ENCODE measurements around the gene MAB21L2.
A peak's percentile ranks its signal among the peaks of the same experiment; 100 is the strongest.
"Not testable (repeated sequence)": the region's sequence is repeated elsewhere in the genome, so short reads cannot be mapped to it uniquely, and the experiment has no call there.

The MAB21L2 gene

DNA sequence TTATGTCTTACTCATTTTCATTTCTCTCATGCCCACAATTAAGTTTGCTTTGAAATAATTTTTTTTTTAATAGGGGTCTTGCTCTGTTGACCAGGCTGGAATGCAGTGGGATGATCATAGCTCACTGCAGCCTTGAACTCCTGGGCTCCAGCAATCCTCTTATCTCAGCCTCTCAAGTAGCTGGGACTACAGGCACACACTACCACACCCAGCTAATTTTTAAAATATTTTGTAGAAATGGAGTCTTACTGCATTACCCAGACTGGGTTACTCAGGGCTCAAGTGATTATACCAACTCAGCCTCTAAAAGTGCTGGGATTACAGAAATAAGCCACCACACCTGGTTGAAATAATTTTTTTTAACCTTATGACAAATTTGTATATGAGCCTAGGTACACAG, 19.2 kb upstream of the MAB21L2 start:
- Histone ChIP-seq H3K36me3 (ENCODE audit: control insufficient read depth in 1 of 2, insufficient read depth in 2 of 2, low read length in 2 of 2) (no peaks in the 10 kb centered on the region), H3K4me1 (ENCODE audit: control insufficient read depth in 1 of 2, insufficient read depth in 2 of 2, low read length in 2 of 2) (no peaks in the 10 kb centered on the region), H4K91ac (ENCODE audit: low read depth, low read length) (no peak overlapping the region), H3K18ac (ENCODE audit: low read length) (no peak overlapping the region), H3K79me1 (ENCODE audit: low read length) (no peaks in the 10 kb centered on the region), H2BK12ac (ENCODE audit: low read length) (no peak overlapping the region), H3K23ac (ENCODE audit: low read length) (no peak overlapping the region), H3K9me3 (ENCODE audit: insufficient read depth, low read depth, low read length) (no peaks in the 10 kb centered on the region), H3K14ac (ENCODE audit: low read length) (no peak overlapping the region), H2AFZ (ENCODE audit: insufficient read depth, low read length, poor library complexity) (no peak overlapping the region), H3K27me3 (ENCODE audit: insufficient read depth, low read length) (no peaks in the 10 kb centered on the region), H4K8ac (ENCODE audit: low read depth, low read length) (no peak overlapping the region), H4K12ac (ENCODE audit: low read depth, low read length) (no peak overlapping the region), H3K9ac (ENCODE audit: low read length) (no peak overlapping the region), H3K79me2 (ENCODE audit: control insufficient read depth, insufficient read depth, low read length, poor library complexity) (no peaks in the 10 kb centered on the region), H3K27ac (ENCODE audit: low read depth, low read length) (no peak overlapping the region), H3K4me2 (ENCODE audit: low read length) (no peak overlapping the region), H3K4me3 (ENCODE audit: low read depth, low read length) (no peak overlapping the region), H2AK5ac (ENCODE audit: low read length) (no peak overlapping the region), H3K4ac (ENCODE audit: low read depth, low read length) (no peak overlapping the region), H2BK5ac (ENCODE audit: low read depth, low read length, poor library complexity) (no peak overlapping the region), H2BK120ac (ENCODE audit: insufficient read depth, low read length, poor library complexity) (no peak overlapping the region)
- peak; percentile 1 to 58 for DNase-seq

DNA sequence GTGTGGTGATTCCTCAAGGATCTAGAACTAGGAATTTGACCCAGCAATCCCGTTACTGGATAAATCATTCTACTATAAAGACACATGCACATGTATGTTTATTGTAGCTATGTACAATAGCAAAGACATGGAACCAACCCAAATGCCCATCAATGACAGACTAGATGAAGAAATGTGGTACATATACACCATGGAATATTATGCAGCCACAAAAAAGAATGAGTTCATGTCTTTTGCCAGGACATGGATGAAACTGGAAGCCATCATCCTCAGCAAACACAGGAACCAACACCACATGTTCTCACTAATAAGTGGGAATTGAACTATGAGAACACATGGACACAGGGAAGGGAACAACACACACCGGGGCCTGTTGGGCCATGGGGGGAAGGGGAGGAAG, 17.0 kb upstream of the MAB21L2 start:
- not testable (repeated sequence) for H3K27me3 ChIP-seq (ENCODE audit: insufficient read depth, low read length); H3K23ac ChIP-seq (ENCODE audit: low read length); H2BK120ac ChIP-seq (ENCODE audit: insufficient read depth, low read length, poor library complexity); H3K36me3 ChIP-seq (ENCODE audit: control insufficient read depth in 1 of 2, insufficient read depth in 2 of 2, low read length in 2 of 2); H2BK12ac ChIP-seq (ENCODE audit: low read length); H3K4me3 ChIP-seq (ENCODE audit: low read depth, low read length); H3K9me3 ChIP-seq (ENCODE audit: insufficient read depth, low read depth, low read length); H3K27ac ChIP-seq (ENCODE audit: low read depth, low read length); H3K4me1 ChIP-seq (ENCODE audit: control insufficient read depth in 1 of 2, insufficient read depth in 2 of 2, low read length in 2 of 2); H4K91ac ChIP-seq (ENCODE audit: low read depth, low read length); H3K4ac ChIP-seq (ENCODE audit: low read depth, low read length); H3K9ac ChIP-seq (ENCODE audit: low read length); H3K14ac ChIP-seq (ENCODE audit: low read length); H3K79me1 ChIP-seq (ENCODE audit: low read length); H2BK5ac ChIP-seq (ENCODE audit: low read depth, low read length, poor library complexity); H2AK5ac ChIP-seq (ENCODE audit: low read length); DNase-seq; H4K12ac ChIP-seq (ENCODE audit: low read depth, low read length); H3K79me2 ChIP-seq (ENCODE audit: control insufficient read depth, insufficient read depth, low read length, poor library complexity); H2AFZ ChIP-seq (ENCODE audit: insufficient read depth, low read length, poor library complexity); H3K4me2 ChIP-seq (ENCODE audit: low read length); H4K8ac ChIP-seq (ENCODE audit: low read depth, low read length); H3K18ac ChIP-seq (ENCODE audit: low read length)
- WGBS (ENCODE audit: extremely low coverage, insufficient coverage, insufficient read length): no CpG with 5 or more reads among the region's 2 CpGs

DNA sequence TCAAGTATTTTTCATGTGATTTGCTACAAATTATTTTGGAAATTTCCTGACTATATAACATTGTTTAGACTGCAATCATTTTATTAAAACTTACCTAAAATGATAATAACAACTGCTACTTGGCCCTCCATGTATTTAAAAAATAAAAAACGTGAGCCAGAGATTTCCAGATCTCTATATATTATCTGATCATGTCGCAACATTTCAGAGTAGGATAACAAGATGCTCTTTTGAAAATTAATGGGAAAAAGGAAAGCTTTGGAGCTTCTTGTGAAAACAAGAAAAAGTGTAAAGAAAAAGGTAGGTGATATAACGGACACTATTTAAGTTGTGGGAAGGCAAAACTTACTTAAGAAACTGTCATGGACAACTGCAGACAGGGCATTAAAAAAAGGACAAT, 14.9 kb upstream of the MAB21L2 start:
- no peak for DNase-seq
- H4K91ac ChIP-seq (ENCODE audit: low read depth, low read length): no peak overlapping the region
- H3K4me3 ChIP-seq (ENCODE audit: low read depth, low read length): no peak overlapping the region
- H3K9me3 ChIP-seq (ENCODE audit: insufficient read depth, low read depth, low read length): no peaks in the 10 kb centered on the region
- no peak overlapping the region for H2BK12ac ChIP-seq (ENCODE audit: low read length)
- WGBS (ENCODE audit: extremely low coverage, insufficient coverage, insufficient read length): no CpG with 5 or more reads among the region's 3 CpGs
- H4K12ac ChIP-seq (ENCODE audit: low read depth, low read length): no peak overlapping the region
- no peak overlapping the region for H3K9ac ChIP-seq (ENCODE audit: low read length)
- H3K4me2 ChIP-seq (ENCODE audit: low read length): no peak overlapping the region
- H3K18ac ChIP-seq (ENCODE audit: low read length): no peak overlapping the region
- no peak overlapping the region for H2BK120ac ChIP-seq (ENCODE audit: insufficient read depth, low read length, poor library complexity)
- H3K14ac ChIP-seq (ENCODE audit: low read length): no peak overlapping the region
- no peak overlapping the region for H3K23ac ChIP-seq (ENCODE audit: low read length)
- H2AFZ ChIP-seq (ENCODE audit: insufficient read depth, low read length, poor library complexity): no peak overlapping the region
- no peak overlapping the region for H2BK5ac ChIP-seq (ENCODE audit: low read depth, low read length, poor library complexity)
- H2AK5ac ChIP-seq (ENCODE audit: low read length): no peak overlapping the region
- H3K27ac ChIP-seq (ENCODE audit: low read depth, low read length): no peak overlapping the region
- H3K36me3 ChIP-seq (ENCODE audit: control insufficient read depth in 1 of 2, insufficient read depth in 2 of 2, low read length in 2 of 2): no peaks in the 10 kb centered on the region
- H3K79me2 ChIP-seq (ENCODE audit: control insufficient read depth, insufficient read depth, low read length, poor library complexity): no peaks in the 10 kb centered on the region
- H4K8ac ChIP-seq (ENCODE audit: low read depth, low read length): no peak overlapping the region
- no peaks in the 10 kb centered on the region for H3K79me1 ChIP-seq (ENCODE audit: low read length)
- H3K4me1 ChIP-seq (ENCODE audit: control insufficient read depth in 1 of 2, insufficient read depth in 2 of 2, low read length in 2 of 2): no peaks in the 10 kb centered on the region
- no peaks in the 10 kb centered on the region for H3K27me3 ChIP-seq (ENCODE audit: insufficient read depth, low read length)
- no peak overlapping the region for H3K4ac ChIP-seq (ENCODE audit: low read depth, low read length)

DNA sequence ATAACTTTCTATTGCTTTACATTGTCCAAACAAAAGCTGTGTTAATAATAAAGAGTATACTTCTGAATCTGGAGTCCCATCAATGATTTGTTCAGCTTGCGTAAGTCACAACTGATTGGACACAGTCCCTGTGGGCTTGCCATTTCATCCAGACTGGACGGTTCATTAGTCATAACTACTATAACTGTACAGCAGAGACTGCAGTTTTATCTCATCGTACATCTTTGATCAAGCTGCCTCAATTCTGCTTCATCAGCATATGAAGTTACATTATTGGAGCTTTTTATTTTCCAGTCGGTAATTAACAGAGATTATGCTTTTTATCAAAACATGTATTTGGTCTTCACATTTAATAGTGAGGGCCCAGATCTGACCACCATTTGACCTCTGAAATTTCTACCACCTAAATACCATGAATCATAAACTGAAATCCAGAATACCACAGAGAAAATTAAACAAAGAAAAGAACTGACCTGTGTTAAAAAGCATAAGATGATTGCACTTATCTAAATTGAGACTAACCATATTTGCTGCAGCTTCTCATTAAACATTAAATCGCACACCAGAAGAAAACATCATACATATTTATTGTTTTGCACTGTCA, 12.5 kb upstream of the MAB21L2 start:
- Histone ChIP-seq H3K27ac (ENCODE audit: low read depth, low read length) (no peak overlapping the region), H3K9me3 (ENCODE audit: insufficient read depth, low read depth, low read length) (no peaks in the 10 kb centered on the region), H2BK120ac (ENCODE audit: insufficient read depth, low read length, poor library complexity) (no peak overlapping the region), H3K79me2 (ENCODE audit: control insufficient read depth, insufficient read depth, low read length, poor library complexity) (no peaks in the 10 kb centered on the region), H2BK5ac (ENCODE audit: low read depth, low read length, poor library complexity) (no peak overlapping the region), H2AK5ac (ENCODE audit: low read length) (no peak overlapping the region), H4K12ac (ENCODE audit: low read depth, low read length) (no peak overlapping the region), H3K4me1 (ENCODE audit: control insufficient read depth in 1 of 2, insufficient read depth in 2 of 2, low read length in 2 of 2) (no peaks in the 10 kb centered on the region), H3K27me3 (ENCODE audit: insufficient read depth, low read length) (no peaks in the 10 kb centered on the region), H3K18ac (ENCODE audit: low read length) (no peak overlapping the region), H3K36me3 (ENCODE audit: control insufficient read depth in 1 of 2, insufficient read depth in 2 of 2, low read length in 2 of 2) (no peaks in the 10 kb centered on the region), H3K23ac (ENCODE audit: low read length) (no peak overlapping the region), H4K8ac (ENCODE audit: low read depth, low read length) (no peak overlapping the region), H3K14ac (ENCODE audit: low read length) (no peak overlapping the region), H3K9ac (ENCODE audit: low read length) (no peak overlapping the region), H3K4me2 (ENCODE audit: low read length) (no peak overlapping the region), H2BK12ac (ENCODE audit: low read length) (no peak overlapping the region), H3K4me3 (ENCODE audit: low read depth, low read length) (no peak overlapping the region), H4K91ac (ENCODE audit: low read depth, low read length) (no peak overlapping the region), H2AFZ (ENCODE audit: insufficient read depth, low read length, poor library complexity) (no peak overlapping the region), H3K79me1 (ENCODE audit: low read length) (no peaks in the 10 kb centered on the region), H3K4ac (ENCODE audit: low read depth, low read length) (no peak overlapping the region)
- DNase-seq: no peak
- WGBS (ENCODE audit: extremely low coverage, insufficient coverage, insufficient read length): no CpG with 5 or more reads among the region's 5 CpGs
